NCI-H1694 (cell line): ENCODE results near the gene IL24.

Source experiments
- DNase-seq: peaks from one replicate; lab custom pipeline; 2025; lab: John Stamatoyannopoulos, UW

The IL24 gene

DNA sequence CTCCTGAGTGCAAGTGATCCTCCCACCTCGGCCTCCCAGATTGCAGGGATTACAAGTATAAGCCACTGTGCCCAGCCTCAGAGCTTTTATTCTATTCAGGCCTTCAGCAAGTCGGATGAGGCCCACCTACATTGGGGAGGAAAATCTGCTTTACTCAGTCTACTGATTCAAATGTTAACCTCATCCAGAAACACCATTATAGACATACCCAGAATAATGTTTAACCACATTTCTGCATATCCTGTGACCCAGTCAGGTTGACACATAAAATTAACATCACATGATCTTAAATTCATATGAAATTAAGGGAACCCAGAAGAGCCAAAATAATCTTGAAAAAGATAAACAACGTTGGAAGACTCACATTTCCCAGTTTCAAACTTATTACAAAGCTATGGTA, 16.9 kb upstream of the IL24 start:
- DNase-seq: no peak

DNA sequence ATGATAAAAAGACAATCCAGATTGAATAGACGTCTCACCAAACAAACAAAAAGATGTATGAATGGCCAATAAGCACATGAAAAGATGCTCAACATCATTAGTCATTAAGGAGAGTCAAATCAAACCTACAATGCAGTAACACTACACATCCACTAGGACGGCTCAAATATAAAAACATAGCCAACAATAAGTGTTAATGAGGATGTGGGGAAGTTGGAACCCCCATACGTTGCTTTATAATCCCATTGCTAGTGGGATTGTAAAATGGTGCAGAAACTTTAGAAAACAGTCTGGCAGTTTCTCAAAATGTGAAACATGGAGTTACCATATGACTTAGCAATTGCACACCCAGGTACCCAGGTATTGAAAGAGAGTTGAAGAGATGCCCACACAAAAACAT, 14.7 kb upstream of the IL24 start:
- DNase-seq: no peak

DNA sequence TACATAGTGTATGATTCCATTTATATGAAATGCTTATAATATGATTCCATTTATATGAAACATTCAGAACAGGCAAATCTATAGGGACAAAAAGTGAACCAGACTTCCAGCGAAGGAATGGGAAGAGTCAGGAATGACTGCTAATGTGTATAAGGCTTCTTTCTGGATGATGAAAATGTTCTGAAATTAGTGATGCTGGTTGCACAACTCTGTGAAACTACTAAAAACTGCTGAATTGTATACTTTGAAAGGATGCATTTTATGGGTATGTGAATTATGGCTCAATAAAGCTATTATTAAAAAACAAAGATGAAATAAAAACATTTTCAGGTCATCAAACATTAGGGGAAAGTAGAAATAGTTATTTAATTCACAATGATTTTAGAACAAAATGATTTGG, 14.1 kb upstream of the IL24 start:
- no peak for DNase-seq

DNA sequence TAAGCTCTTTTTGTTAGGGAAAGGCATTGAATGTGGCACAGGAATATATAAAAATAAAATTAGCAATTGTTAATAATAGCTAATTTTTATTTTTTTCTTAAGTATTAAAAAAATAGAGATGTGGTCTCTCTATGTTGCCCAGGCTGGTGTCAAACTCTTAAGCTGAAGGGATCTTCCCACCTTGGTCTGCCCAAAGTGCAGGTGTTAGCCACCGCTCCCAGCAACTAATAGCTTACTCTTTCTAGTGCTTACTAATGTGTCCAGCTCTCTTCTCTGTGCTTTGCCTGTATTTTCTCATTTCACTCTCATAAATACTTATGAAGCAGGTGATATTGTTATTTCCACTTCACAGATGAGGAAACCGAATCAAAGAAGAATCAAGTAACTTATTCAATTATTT, 13.4 kb upstream of the IL24 start:
- DNase-seq: no peak

DNA sequence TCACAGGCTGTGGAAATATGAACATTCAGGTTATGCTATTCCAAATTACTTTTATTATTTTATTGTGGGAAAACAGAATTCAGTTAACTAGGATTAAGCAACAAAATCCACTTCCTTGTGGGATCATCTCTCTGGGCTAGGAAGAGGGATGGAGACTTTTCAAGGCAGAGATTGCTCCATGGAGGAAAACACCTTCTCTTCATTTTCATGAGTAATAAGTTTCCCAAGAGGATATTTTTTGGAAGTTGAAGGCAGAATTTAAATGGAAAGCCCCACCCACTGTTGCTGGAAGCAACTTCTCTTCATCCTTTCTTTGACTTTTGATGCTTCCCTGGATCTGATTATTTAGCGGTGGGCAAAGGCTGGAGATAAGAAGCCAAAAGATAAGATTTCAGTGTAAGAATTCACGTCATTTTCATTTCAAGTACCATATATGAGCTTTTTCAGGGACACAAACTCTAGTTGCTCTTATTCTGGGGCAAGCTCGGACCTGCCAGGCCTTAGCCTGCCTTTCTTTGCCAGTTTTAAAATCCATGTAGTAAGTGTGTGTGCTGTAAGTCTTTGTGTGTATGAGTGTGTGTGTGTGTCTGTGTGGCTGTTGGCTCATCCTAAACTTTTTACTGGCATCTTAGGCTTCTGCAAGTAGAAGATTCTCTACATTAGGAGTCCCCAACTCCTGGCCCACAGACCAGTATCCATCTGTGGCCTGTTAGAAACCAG, 11.7 kb upstream of the IL24 start:
- DNase-seq: no peak

DNA sequence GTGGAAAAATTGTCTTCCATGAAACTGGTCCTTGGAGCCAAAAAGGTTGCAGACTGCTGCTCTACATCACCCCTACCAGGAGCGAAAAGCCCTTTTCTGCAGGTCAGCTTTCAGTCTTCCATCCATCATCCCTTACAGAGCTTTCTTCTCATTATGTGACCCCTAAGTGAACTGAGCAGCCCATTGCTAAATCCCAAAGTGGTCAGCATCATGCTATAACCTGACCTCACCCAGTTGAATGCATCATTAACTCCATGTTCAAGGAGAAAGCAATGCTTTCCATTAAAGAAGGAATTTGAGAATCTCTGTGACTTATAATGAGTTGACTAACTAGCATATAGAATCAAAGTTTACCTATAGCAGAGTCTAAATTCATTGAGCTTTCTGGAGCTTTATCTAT, 10.4 kb upstream of the IL24 start:
- no peak for DNase-seq

DNA sequence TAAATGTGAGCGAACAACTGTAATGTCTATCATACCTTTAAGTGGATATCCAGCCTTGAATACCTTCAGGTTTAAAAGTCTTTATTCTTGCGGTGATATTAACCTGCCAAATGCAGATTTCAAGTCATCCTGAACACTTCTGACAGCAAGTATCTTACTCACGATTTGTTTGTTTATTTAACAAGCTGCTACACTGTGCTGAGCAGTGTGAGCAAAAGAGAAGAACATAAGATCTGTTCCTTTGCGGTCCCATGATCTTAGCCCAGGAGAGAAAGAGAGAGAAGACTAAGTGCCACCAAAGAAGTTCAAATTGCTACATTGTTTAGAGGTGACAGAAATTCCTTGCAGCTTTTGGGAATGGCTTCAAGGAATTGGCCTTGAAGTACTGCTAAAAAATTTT, 9.5 kb upstream of the IL24 start:
- no peak for DNase-seq

DNA sequence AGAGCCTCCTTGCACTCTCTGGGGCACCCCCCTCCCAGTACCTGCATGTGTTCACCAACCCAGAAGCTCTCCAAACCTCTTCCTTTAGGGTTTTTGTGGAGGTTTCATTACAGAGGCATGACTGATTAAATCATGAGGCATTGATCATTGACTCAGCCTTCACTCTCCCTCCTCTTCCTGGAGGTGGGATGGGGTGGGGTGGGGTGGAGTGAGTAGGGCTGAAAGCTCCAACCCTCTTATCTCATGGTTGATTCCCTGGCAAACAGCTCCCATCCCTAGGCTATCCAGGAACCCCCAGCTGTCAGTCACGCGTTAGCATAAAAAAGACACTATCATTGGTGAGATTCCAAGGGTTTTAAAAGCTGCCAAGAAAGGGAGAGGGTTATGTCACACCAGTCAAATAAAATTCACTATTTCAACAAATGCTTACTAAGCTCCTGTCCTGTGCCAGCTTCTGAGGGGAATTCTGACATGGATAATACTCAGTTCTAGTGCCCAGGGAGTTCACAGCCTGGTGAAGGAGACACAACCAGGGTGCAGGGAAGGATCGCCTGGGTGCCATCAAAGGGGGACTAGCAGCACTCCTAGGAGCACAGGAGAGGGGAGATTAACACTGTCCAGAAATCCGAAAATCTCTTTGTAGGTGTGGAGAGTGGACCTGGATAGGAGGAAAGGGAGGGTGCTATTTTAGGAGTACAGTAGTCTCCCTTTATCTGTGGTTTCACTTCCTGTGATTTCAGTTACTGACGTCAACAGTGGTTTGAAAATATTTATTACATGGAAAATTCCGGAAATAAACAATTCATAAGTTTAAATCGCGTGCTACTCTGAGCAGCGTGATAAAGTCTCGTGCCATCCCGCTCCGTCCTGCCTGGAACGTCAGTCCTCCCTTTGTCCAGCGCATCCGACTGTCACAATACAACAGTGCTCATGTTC, 6.8 kb upstream of the IL24 start:
- no peak for DNase-seq

DNA sequence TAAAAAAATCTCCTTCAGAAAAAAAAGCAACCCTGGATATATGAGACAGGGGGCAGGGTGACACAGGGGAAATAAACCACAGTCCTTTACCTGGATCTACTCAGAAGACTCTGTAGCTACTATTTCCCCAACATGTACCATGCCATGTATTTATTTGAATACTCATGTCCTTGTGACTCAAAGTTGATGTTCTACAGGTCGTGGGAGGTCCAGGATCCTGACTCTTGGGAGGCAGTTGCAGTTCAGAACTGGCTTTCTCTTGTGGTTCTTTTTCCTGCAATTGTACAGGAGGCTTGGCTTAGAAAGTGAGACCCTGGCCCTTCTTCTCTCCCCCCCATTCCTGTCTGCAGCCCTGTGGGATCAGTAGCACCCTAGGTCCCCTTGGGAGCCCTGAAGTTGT, 5.8 kb upstream of the IL24 start:
- no peak for DNase-seq

DNA sequence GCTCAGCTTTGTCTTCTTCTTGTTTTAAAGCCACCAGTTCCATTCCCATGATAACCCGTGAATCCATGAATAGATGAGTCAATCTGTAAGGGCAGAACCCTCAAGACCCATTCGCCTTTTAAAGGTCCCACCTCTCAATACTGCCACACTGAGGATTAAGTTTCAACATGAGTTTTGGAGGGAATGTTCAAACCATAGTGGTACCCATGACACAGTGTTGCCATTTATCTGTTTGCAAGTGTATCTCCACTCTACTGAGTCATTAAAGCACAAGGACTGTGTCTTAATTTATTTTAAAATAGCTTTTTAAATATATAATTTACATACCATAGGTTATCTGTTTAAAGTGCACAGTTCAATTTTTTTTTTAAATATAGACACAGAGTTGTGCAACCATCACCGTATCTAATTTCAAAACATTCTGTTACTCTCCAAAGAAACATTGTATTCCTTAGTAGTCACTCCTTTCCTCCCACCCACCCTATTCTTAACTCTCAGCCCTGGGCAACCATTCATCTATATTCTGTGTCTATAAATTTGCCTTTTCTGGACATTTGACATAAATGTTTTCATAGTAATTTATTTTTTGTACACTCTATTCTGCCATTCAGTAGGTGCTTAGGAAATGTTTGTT, 4.8 kb upstream of the IL24 start:
- no peak for DNase-seq

DNA sequence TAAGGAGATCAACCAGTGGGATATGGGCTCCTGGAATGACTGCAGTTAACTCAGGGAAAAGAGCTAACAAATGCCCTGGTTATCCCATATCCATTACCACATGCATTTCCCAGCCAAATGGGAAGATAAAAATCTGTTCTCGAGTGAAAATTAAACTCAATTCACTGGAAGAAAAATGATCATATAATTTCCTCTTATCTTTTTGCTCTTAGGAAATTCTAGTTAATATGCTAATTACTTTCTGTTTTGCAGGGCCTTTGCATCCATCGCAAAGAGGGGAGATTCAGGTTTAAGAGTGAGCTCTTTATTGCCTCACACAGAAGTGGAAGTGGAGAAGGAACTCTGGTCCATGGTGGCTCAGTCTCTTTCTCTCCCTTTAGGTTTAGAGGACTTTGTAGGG, 3.9 kb upstream of the IL24 start:
- no peak for DNase-seq

DNA sequence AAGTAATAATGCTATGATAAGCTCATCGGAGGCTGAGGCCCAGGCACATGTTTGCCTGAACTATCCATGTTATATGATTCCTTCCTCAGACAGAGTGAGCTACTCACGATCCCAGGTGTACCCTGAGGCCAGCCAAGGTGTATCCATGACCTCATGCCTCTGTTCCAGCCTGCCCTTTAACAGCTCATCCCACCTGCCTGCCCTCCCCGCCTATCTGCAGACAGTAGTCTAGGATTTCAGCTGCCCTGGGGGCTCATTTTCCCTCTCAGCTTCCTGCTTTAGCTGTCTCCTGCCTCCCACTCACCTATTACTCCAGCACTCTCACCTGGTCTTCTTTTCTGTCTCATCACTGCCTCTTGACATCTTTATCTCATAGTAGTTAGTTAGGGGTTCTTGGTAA, 1.9 kb upstream of the IL24 start:
- no peak for DNase-seq

DNA sequence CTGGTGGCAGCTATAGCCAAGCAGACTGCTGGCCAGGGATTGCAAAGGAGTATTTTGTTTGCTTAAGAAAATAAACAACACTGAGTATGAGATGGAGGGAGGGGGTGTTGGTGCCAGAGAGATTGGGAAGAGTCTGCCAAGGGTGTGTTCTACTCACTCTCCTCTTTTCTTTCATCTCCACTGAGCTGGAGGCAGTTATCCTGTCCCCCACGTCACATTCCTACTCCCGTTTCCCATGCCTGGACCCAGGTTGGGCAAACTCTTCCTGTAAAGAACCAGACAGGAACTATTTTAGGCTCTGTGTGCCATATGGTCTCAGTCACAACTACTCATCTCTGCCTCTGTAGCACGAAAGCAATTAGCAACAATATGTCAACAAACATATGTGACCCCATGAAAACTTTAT, 1.4 kb upstream of the IL24 start:
- peak; percentile 62 for DNase-seq

DNA sequence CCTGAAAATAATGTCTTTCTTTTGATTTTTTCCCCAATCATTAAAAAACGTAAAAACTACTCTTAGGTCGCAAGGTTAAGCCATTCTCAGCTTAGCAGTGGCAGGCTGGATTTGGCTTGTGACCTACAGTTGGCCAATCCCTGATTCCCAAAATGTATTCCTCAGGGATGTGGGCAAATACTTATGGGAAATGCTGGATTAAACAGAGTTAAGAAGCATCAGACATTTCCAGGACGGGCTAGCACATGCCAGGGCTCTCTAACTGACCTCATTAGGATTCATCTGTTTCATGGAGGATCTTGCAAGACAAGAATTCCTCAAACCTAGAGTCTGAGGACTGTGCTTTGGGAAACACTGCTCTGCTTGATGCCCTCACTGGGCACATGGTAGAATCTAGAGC, 982 bp upstream of the IL24 start:
- DNase-seq: no peak

DNA sequence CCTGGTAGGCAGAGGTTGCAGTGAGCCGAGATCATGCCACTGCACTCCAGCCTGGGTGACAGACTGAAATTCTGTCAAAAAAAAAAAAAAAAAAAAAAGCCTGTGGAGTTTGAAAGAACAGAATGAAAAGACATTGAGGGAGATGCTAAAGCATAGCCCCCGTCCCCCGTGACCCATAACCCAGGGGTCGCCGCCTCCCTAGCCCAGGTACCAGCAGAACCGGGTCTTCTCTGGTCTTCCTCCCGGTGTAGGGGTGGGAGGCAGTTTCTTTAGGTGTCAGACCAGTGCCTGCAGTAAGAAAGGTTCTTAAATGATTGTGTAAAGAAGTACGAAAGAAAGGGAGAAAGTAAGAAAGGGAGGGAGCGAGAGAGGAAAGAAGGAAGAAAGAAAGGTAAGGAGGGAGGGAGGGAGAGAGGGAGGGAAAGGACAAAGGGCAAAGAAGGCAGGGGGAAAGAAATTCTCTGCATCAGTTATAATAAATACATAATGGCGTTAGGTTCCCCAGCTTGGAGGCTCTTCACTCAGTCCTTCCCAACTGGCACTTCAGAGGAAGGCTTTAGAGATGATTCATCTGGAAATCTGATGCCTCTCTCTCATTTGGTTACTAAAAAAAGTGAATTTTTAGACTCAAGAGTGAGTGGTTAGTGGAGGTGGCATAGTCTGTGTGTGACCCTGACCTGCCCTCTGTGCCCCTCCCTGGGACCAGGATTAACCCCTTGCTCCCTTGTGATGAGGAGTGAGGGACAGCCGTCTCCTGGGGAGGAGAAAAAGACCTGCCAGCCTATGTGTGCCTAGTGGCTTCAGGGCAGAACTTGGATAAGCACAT, 1.1 kb downstream of the IL24 start:
- no peak for DNase-seq

DNA sequence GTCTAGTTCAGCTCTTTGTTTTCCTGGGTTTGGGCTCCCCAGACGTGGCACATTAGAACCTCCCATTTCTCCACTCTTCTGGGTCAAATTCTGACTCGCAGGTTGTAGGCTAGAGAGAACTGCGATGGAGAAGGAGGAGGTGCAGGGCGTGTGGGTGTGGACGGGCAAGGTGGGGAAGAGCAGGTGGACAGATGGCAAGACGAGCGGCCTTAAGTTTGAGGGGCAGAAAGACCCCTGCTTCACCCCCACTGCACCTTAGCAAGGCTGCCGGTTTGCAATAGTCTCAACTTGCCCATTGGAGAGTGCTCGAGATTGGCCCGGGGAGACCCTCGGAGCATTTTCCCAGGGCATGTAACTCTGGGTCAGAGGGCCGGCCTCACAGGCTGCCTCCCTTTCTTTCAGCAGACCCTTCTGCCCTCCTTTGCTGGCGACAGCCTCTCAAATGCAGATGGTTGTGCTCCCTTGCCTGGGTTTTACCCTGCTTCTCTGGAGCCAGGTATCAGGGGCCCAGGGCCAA, 1.7 kb downstream of the IL24 start:
- no peak for DNase-seq

DNA sequence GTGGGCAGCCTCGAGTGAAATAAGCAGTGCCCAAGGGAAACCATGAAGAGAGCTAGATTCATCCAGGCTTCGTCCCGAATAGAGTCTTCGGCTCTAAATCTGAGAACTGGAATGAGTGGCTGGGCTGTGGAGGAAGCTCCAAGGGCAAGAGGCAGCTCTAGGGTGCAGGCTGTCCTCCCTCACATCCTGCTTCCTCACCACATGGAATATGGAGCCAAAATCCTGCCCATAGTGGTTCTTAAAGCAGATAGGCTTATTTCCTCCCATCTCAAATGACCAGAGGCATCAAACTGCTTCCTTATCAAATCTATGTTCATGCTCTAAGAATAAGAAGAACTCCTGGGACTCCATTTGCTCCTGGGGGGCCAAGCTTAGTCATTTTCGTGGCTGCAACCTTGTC, 2.5 kb downstream of the IL24 start:
- DNase-seq: no peak

DNA sequence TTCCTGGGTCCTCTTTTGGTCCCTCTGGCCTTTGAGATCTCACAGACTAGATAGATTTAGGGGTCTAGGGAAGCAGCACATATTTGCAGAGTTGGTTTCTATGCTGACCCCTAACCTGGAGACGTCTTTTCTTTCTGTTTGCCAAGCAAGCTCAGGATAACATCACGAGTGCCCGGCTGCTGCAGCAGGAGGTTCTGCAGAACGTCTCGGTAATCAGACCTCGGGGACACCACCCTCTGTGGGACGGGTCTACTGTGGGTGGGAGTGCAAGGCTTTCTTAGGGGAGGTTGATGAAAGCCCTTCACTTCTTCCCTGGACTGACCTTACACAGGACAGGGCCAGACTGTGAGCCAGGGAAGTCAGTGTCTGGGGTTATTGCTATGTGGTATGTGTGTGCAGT, 2.9 kb downstream of the IL24 start:
- DNase-seq: no peak

DNA sequence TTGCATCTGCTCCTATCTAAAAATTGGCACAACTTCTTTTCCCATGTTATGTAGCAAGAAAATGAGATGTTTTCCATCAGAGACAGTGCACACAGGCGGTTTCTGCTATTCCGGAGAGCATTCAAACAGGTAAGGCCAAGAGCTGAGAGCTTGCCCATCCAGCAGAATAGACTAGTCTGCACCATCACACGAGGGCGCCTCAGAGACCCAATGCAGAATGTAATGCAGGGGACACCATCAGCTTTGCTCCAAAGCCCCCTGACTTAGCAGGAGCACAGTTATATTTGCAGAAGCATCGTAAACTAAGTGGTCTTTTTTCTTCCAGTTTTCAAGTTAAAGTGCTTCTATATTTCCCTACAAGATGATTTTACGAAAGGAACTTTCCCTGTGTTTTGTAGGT, 4.7 kb downstream of the IL24 start:
- no peak for DNase-seq

DNA sequence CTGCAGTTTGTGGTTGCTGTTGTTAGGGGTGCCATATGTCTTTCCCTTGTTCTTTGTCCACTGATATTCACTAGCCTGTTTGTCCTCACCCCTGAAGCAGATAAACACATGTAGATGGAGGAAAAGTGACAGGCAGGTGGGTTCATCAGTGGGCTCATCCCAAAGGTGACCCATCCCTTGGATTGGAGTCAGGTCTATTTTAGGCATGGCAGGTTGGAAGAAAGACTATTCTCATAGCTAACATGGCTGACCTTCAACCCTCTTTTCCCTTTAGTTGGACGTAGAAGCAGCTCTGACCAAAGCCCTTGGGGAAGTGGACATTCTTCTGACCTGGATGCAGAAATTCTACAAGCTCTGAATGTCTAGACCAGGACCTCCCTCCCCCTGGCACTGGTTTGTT, 5.5 kb downstream of the IL24 start:
- no peak for DNase-seq

DNA sequence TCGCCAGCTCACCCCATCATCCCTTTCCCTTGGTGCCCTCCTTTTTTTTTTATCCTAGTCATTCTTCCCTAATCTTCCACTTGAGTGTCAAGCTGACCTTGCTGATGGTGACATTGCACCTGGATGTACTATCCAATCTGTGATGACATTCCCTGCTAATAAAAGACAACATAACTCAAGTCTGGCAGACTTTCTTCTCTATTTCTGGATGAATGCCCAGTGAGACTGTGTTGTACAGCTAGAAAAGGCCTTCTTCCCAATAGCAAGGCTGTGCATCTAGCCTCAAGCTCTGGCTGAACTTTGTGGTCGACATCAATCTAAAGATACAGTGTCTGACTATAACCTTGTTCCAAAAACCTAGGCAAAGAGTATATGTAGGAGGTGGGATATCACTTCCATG, 6.4 kb downstream of the IL24 start:
- DNase-seq: no peak
